HEK293 (cell line): Measurements from ENCODE around the gene AFF1.

Experiments used
- KLF7 ChIP-seq: fragments of 450-650 bp; formaldehyde crosslinking; IDR thresholded peaks from 2 replicates; pipeline ENCODE4 v1.5.1; 2016; ENCODE audit warnings: missing biosample characterization, missing genetic modification characterization, borderline replicate concordance
- ZNF266 ChIP-seq: fragments of 450-650 bp; formaldehyde crosslinking; IDR thresholded peaks from 2 replicates; pipeline ENCODE4 v1.5.1; 2016; ENCODE audit warnings: missing biosample characterization, missing genetic modification characterization, low read depth

DNA sequence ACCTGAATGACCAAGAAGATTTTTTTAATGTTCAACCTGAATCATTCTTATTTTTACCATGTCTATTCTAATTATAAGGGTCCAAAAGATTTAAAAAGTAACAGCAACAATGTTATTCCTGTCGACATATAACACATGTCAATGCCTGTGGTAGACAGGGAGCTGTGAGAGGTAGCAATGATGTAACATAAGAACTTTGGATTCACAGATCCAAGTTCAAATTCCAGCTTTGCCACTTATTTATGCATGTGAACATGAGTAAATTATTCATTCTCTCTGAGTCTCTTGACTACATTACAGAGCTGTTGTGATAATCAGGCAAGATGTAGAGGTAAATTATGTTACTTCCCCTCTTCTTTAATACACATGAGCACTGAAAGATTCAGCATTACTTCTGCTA lies 231.1 kb downstream of the AFF1 start:
- no peak for TF ChIP-seq KLF7 (tag by site-specific recombination)
- no peak for TF ChIP-seq ZNF266 (tag by site-specific recombination)
